ENCODE measurements around the gene CD34.
"Not testable (repeated sequence)": the region's sequence is repeated elsewhere in the genome, so short reads cannot be mapped to it uniquely, and the experiment has no call there.

CD34 gene

GRCh38 chr1:207925969-207926368 lies 15.0 kb upstream of the CD34 start:
- H3K36me3 ChIP-seq (ENCODE audit: control insufficient read depth, insufficient read depth, low read length, severe bottlenecking); DNase-seq (ENCODE audit: low read depth); H3K9me3 ChIP-seq (ENCODE audit: control insufficient read depth, low read length); H3K4me3 ChIP-seq (ENCODE audit: low read length); H3K27me3 ChIP-seq (replicated peaks; ENCODE audit: control insufficient read depth, insufficient read depth, low read length); H3K9ac ChIP-seq (ENCODE audit: low read length); H3K4me1 ChIP-seq (ENCODE audit: control insufficient read depth, insufficient read depth, low read length): not testable (repeated sequence)

- H3K9ac ChIP-seq (ENCODE audit: low read length), result peak overlapping the region; percentile 10
- H3K27me3 ChIP-seq (replicated peaks; ENCODE audit: control insufficient read depth, insufficient read depth, low read length), result no peaks in the 10 kb centered on the region
- peak; percentile 66 for DNase-seq (ENCODE audit: low read depth)
- no peaks in the 10 kb centered on the region for H3K36me3 ChIP-seq (ENCODE audit: control insufficient read depth, insufficient read depth, low read length, severe bottlenecking)
- H3K4me1 ChIP-seq (ENCODE audit: control insufficient read depth, insufficient read depth, low read length), result peaks cover 14% of the 10 kb centered on the region
- H3K9me3 ChIP-seq (ENCODE audit: control insufficient read depth, low read length), result peaks cover under 1% of the 10 kb centered on the region
- H3K4me3 ChIP-seq (ENCODE audit: low read length), result no peak overlapping the region
These were observed 14.3 kb upstream of the CD34 start for GRCh38 chr1:207925210-207925609.

- Histone ChIP-seq H3K9ac (ENCODE audit: low read length) (no peak overlapping the region), H3K36me3 (ENCODE audit: control insufficient read depth, insufficient read depth, low read length, severe bottlenecking) (no peaks in the 10 kb centered on the region), H3K9me3 (ENCODE audit: control insufficient read depth, low read length) (no peaks in the 10 kb centered on the region), H3K27me3 (replicated peaks; ENCODE audit: control insufficient read depth, insufficient read depth, low read length) (no peaks in the 10 kb centered on the region), H3K4me3 (ENCODE audit: low read length) (no peak overlapping the region), H3K4me1 (ENCODE audit: control insufficient read depth, insufficient read depth, low read length) (peaks cover 21% of the 10 kb centered on the region)
- no peak for DNase-seq (ENCODE audit: low read depth)
These were observed 12.6 kb upstream of the CD34 start for GRCh38 chr1:207923561-207923960.

- Histone ChIP-seq H3K4me3 (ENCODE audit: low read length) (no peak overlapping the region), H3K36me3 (ENCODE audit: control insufficient read depth, insufficient read depth, low read length, severe bottlenecking) (no peaks in the 10 kb centered on the region), H3K9me3 (ENCODE audit: control insufficient read depth, low read length) (no peaks in the 10 kb centered on the region), H3K9ac (ENCODE audit: low read length) (no peak overlapping the region), H3K4me1 (ENCODE audit: control insufficient read depth, insufficient read depth, low read length) (peaks cover 21% of the 10 kb centered on the region), H3K27me3 (replicated peaks; ENCODE audit: control insufficient read depth, insufficient read depth, low read length) (no peaks in the 10 kb centered on the region)
- DNase-seq (ENCODE audit: low read depth), result no peak
These were observed 12.2 kb upstream of the CD34 start for GRCh38 chr1:207923121-207923520.

GRCh38 chr1:207922554-207922953 lies 11.6 kb upstream of the CD34 start:
- H3K9me3 ChIP-seq (ENCODE audit: control insufficient read depth, low read length), result no peaks in the 10 kb centered on the region
- H3K4me1 ChIP-seq (ENCODE audit: control insufficient read depth, insufficient read depth, low read length), result peaks cover 21% of the 10 kb centered on the region
- DNase-seq (ENCODE audit: low read depth), result no peak
- no peaks in the 10 kb centered on the region for H3K27me3 ChIP-seq (replicated peaks; ENCODE audit: control insufficient read depth, insufficient read depth, low read length)
- H3K36me3 ChIP-seq (ENCODE audit: control insufficient read depth, insufficient read depth, low read length, severe bottlenecking), result no peaks in the 10 kb centered on the region
- no peak overlapping the region for H3K4me3 ChIP-seq (ENCODE audit: low read length)
- H3K9ac ChIP-seq (ENCODE audit: low read length), result no peak overlapping the region

GRCh38 chr1:207921321-207921720 lies 10.4 kb upstream of the CD34 start:
- H3K9me3 ChIP-seq (ENCODE audit: control insufficient read depth, low read length), result no peaks in the 10 kb centered on the region
- H3K9ac ChIP-seq (ENCODE audit: low read length), result no peak overlapping the region
- H3K27me3 ChIP-seq (replicated peaks; ENCODE audit: control insufficient read depth, insufficient read depth, low read length), result no peaks in the 10 kb centered on the region
- no peaks in the 10 kb centered on the region for H3K36me3 ChIP-seq (ENCODE audit: control insufficient read depth, insufficient read depth, low read length, severe bottlenecking)
- no peak for DNase-seq (ENCODE audit: low read depth)
- no peak overlapping the region for H3K4me3 ChIP-seq (ENCODE audit: low read length)
- H3K4me1 ChIP-seq (ENCODE audit: control insufficient read depth, insufficient read depth, low read length), result peaks cover 26% of the 10 kb centered on the region

- no peaks in the 10 kb centered on the region for H3K27me3 ChIP-seq (replicated peaks; ENCODE audit: control insufficient read depth, insufficient read depth, low read length)
- DNase-seq (ENCODE audit: low read depth), result no peak
- peaks cover 26% of the 10 kb centered on the region for H3K4me1 ChIP-seq (ENCODE audit: control insufficient read depth, insufficient read depth, low read length)
- no peaks in the 10 kb centered on the region for H3K9me3 ChIP-seq (ENCODE audit: control insufficient read depth, low read length)
- peak overlapping the region; percentile 7 for H3K9ac ChIP-seq (ENCODE audit: low read length)
- no peaks in the 10 kb centered on the region for H3K36me3 ChIP-seq (ENCODE audit: control insufficient read depth, insufficient read depth, low read length, severe bottlenecking)
- no peak overlapping the region for H3K4me3 ChIP-seq (ENCODE audit: low read length)
These were observed 9.6 kb upstream of the CD34 start for GRCh38 chr1:207920444-207921021.

GRCh38 chr1:207919523-207920170 lies 8.7 kb upstream of the CD34 start:
- Histone ChIP-seq H3K27me3 (replicated peaks; ENCODE audit: control insufficient read depth, insufficient read depth, low read length) (no peaks in the 10 kb centered on the region), H3K36me3 (ENCODE audit: control insufficient read depth, insufficient read depth, low read length, severe bottlenecking) (no peaks in the 10 kb centered on the region), H3K9ac (ENCODE audit: low read length) (peak overlapping the region; percentile 7), H3K9me3 (ENCODE audit: control insufficient read depth, low read length) (no peaks in the 10 kb centered on the region), H3K4me1 (ENCODE audit: control insufficient read depth, insufficient read depth, low read length) (peaks cover 18% of the 10 kb centered on the region), H3K4me3 (ENCODE audit: low read length) (no peak overlapping the region)
- DNase-seq (ENCODE audit: low read depth), result peak; percentile 92

GRCh38 chr1:207918581-207918980 lies 7.7 kb upstream of the CD34 start:
- no peaks in the 10 kb centered on the region for H3K36me3 ChIP-seq (ENCODE audit: control insufficient read depth, insufficient read depth, low read length, severe bottlenecking)
- DNase-seq (ENCODE audit: low read depth), result no peak
- peaks cover 21% of the 10 kb centered on the region for H3K4me1 ChIP-seq (ENCODE audit: control insufficient read depth, insufficient read depth, low read length)
- H3K9ac ChIP-seq (ENCODE audit: low read length), result no peak overlapping the region
- no peak overlapping the region for H3K4me3 ChIP-seq (ENCODE audit: low read length)
- no peaks in the 10 kb centered on the region for H3K27me3 ChIP-seq (replicated peaks; ENCODE audit: control insufficient read depth, insufficient read depth, low read length)
- no peaks in the 10 kb centered on the region for H3K9me3 ChIP-seq (ENCODE audit: control insufficient read depth, low read length)

- H3K9me3 ChIP-seq (ENCODE audit: control insufficient read depth, low read length), result no peaks in the 10 kb centered on the region
- H3K36me3 ChIP-seq (ENCODE audit: control insufficient read depth, insufficient read depth, low read length, severe bottlenecking), result no peaks in the 10 kb centered on the region
- H3K4me3 ChIP-seq (ENCODE audit: low read length), result no peak overlapping the region
- H3K9ac ChIP-seq (ENCODE audit: low read length), result no peak overlapping the region
- no peaks in the 10 kb centered on the region for H3K27me3 ChIP-seq (replicated peaks; ENCODE audit: control insufficient read depth, insufficient read depth, low read length)
- no peak for DNase-seq (ENCODE audit: low read depth)
- peaks cover 26% of the 10 kb centered on the region for H3K4me1 ChIP-seq (ENCODE audit: control insufficient read depth, insufficient read depth, low read length)
These were observed 7.1 kb upstream of the CD34 start for GRCh38 chr1:207918011-207918410.

- Histone ChIP-seq H3K4me1 (ENCODE audit: control insufficient read depth, insufficient read depth, low read length) (peaks cover 35% of the 10 kb centered on the region), H3K9ac (ENCODE audit: low read length) (no peak overlapping the region), H3K27me3 (replicated peaks; ENCODE audit: control insufficient read depth, insufficient read depth, low read length) (no peaks in the 10 kb centered on the region), H3K36me3 (ENCODE audit: control insufficient read depth, insufficient read depth, low read length, severe bottlenecking) (no peaks in the 10 kb centered on the region), H3K4me3 (ENCODE audit: low read length) (no peak overlapping the region), H3K9me3 (ENCODE audit: control insufficient read depth, low read length) (no peaks in the 10 kb centered on the region)
- DNase-seq (ENCODE audit: low read depth), result no peak
These were observed 6.2 kb upstream of the CD34 start for GRCh38 chr1:207917080-207917479.

- DNase-seq (ENCODE audit: low read depth), result no peak
- H3K36me3 ChIP-seq (ENCODE audit: control insufficient read depth, insufficient read depth, low read length, severe bottlenecking), result no peaks in the 10 kb centered on the region
- H3K9ac ChIP-seq (ENCODE audit: low read length), result no peak overlapping the region
- no peaks in the 10 kb centered on the region for H3K27me3 ChIP-seq (replicated peaks; ENCODE audit: control insufficient read depth, insufficient read depth, low read length)
- no peak overlapping the region for H3K4me3 ChIP-seq (ENCODE audit: low read length)
- H3K4me1 ChIP-seq (ENCODE audit: control insufficient read depth, insufficient read depth, low read length), result peaks cover 33% of the 10 kb centered on the region
- no peaks in the 10 kb centered on the region for H3K9me3 ChIP-seq (ENCODE audit: control insufficient read depth, low read length)
These were observed 3.0 kb upstream of the CD34 start for GRCh38 chr1:207913951-207914350.

Data from adipocyte (in vitro differentiated cells).